Lower leg skin (tissue), 4 donors: ENCODE data around the gene PLPPR1. TPM values are rescaled to one million over a fixed set of nuclear protein-coding genes. Genes with fewer than 3 reads are reported as not detected.

Experiments used
- DNase-seq, 2 donors: peaks; one replicate each; pipeline ENCODE4 v3.0.0-alpha.2; 2019; ENCODE audit warnings: low spot score in 2 of 2
- H3K4me3 ChIP-seq: fragments of 200-600 bp; sonication (generic); 2 replicates; pipeline ENCODE4 v1.5.1; 2017; ENCODE audit warnings: mild to moderate bottlenecking, low read depth; ENCODE audit not compliant: poor library complexity, severe bottlenecking
- POLR2A ChIP-seq, 2 donors: fragments of 450-650 bp; IDR thresholded peaks; one replicate each; pipeline ENCODE4 v1.6.1; 2016 to 2017; ENCODE audit warnings: antibody characterized with exemption in 2 of 2, mild to moderate bottlenecking in 1 of 2, moderate library complexity in 1 of 2
- WGBS, 2 donors: methylation state at CpG; one replicate each; pipeline ENCODE4 v1.1.5; 2018; 5-methylcytosine and 5-hydroxymethylcytosine counted together
- intact Hi-C: fragments of 100-400 bp; cut with DNase I; formaldehyde crosslinking; loops from one replicate; pipeline ENCODE4 v1.15.0; 2023; ENCODE audit warnings: low total_unique reads
- total RNA-seq, 4 donors: library from RNA; depleted of rRNA; stranded (reverse); fragments of >200 nt; gene quantifications; one replicate each; pipeline ENCODE4 v1.1.0, GENCODE V29; 2016
- TF ChIP-seq, protein P1 (sequence below), 3 donors: fragments of 450-650 bp; IDR thresholded peaks; one replicate each; pipeline ENCODE4 v1.5.1; 2016; ENCODE audit warnings: antibody characterized with exemption in 3 of 3, mild to moderate bottlenecking in 3 of 3, moderate library complexity in 2 of 3

The PLPPR1 gene
- total RNA-seq, 4 donors from 2014 or later, result 0.19 to 2.2 (median 0.39) TPM; not detected in 1

DNA sequence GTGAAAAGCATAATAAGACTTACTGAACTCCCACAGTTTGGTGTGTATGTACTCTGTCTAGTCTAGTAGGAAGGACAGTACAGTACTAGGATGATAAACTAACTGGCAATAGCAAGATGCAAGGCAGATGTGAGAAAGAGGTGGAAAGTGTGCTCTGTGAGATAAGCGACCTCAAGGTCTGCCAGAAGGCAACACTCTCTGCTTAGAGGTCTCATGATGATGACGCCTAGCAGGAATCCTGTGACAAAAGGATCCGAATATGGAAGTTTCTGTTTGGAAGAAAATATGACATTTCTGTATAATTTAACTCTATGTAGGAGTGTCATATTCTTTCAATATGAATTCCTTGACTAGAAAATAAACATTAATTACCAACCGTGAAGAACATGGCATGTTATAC is 112.2 kb downstream of the PLPPR1 start:
- H3K4me3 ChIP-seq, result no peak overlapping the region
- intact Hi-C loops, result no loop called here
- DNase-seq, result no peak
- TF ChIP-seq, protein P1, sequence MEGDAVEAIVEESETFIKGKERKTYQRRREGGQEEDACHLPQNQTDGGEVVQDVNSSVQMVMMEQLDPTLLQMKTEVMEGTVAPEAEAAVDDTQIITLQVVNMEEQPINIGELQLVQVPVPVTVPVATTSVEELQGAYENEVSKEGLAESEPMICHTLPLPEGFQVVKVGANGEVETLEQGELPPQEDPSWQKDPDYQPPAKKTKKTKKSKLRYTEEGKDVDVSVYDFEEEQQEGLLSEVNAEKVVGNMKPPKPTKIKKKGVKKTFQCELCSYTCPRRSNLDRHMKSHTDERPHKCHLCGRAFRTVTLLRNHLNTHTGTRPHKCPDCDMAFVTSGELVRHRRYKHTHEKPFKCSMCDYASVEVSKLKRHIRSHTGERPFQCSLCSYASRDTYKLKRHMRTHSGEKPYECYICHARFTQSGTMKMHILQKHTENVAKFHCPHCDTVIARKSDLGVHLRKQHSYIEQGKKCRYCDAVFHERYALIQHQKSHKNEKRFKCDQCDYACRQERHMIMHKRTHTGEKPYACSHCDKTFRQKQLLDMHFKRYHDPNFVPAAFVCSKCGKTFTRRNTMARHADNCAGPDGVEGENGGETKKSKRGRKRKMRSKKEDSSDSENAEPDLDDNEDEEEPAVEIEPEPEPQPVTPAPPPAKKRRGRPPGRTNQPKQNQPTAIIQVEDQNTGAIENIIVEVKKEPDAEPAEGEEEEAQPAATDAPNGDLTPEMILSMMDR (IDR thresholded peaks at IDR 0.05), result no peak
- 44 to 52% methylated on average over 4 of the region's 4 CpGs for WGBS, 2 donors

DNA sequence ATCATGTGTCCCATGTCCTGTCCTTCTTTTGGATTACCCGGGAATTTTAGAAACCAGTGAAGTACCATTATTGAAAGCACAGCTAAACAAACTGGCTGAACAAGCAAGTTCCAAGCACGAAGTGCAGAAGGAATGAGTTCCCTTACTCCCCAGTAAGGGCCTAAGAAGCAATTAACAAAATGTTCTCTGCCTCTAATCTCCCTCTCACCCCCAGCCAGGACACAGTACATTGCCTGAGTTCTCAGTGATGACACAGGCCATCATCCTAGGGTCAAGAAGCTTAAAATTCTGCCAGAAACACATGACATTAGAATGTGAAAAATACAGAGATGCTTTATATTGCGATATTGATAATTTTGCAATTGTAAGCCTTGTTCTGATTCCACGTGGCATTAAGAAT is 118.0 kb downstream of the PLPPR1 start:
- H3K4me3 ChIP-seq, result no peak overlapping the region
- 69 to 80% methylated on average over 4 of the region's 4 CpGs for WGBS, 2 donors
- intact Hi-C loops, result no loop called here
- no peak for TF ChIP-seq POLR2A (IDR thresholded peaks at IDR 0.05)
- TF ChIP-seq, protein P1 (IDR thresholded peaks at IDR 0.05), result no peak
- DNase-seq, result no peak

DNA sequence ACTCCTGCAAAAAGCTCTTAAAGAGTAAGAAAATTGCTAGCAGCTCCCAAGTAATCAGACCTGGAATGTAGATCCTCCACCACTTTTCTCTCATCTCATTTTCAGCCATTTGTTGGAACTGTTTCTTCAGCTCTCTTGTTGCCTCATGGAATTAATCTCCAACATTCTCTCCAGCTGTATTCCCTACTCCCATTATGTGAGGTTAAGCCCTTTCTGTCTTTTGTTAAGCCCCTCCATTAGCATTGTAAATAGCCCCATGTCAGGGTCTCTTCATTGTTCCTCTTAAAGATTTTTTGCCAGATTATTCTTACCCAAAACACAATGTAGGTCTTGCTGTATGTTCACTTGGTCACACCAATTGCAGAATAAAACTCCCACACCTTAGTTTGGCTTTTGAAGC is 119.8 kb downstream of the PLPPR1 start:
- H3K4me3 ChIP-seq, result no peak overlapping the region
- TF ChIP-seq, protein P1 (IDR thresholded peaks at IDR 0.05), result no peak
- no peak for TF ChIP-seq POLR2A (IDR thresholded peaks at IDR 0.05)
- intact Hi-C loops, result no loop called here
- no peak for DNase-seq

DNA sequence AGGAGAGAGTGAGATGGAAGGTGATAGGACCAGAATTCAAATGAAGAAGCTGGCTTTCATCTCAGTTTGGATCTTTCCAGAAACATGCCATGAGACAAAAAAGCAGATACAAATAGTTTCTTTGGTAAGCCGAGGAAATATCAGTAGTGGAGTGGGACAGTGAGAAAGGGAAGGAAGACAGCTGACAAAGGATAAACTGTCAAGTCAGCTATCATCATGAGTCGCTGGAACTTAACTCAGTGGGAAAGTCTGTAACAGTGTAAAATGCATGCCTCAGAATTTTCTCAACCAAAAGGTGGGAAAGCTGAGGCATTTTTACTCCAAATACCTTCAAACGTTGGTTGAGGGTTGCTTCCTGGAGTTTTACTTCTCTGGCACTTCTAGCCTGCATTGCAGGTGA is 129.8 kb downstream of the PLPPR1 start:
- intact Hi-C loops, result no loop called here
- 65 to 67% methylated on average over 3 of the region's 3 CpGs for WGBS, 2 donors

DNA sequence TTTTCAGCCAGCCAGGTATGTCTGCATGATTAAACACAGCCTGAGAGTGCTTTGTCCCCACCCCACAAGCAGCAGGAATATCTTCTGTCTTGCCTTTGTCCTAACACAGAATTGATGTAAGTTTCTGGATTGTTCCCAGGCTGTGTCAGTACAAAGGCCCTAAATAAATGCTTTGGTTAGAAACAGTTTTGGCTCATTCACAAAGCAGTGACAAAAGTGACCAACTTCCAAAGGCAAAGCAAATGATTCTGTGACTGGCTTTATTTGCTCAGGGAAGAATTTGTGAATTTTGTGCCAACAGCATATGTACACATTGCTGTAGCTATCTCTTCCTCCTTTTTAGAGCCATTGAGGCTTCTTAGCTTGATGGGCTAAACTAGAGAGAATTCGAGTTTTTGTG is 133.7 kb downstream of the PLPPR1 start:
- DNase-seq, result no peak
- no peak overlapping the region for H3K4me3 ChIP-seq
- intact Hi-C loops, result no loop called here
- TF ChIP-seq, protein P1 (IDR thresholded peaks at IDR 0.05), result no peak
- no peak for TF ChIP-seq POLR2A (IDR thresholded peaks at IDR 0.05)
- 76 to 87% methylated on average over 1 of the region's 1 CpG for WGBS, 2 donors

More for the DNA sequence above, 129.8 kb downstream of the PLPPR1 start:
- TF ChIP-seq, protein P1 (IDR thresholded peaks at IDR 0.05), result no peak
- no peak for TF ChIP-seq POLR2A (IDR thresholded peaks at IDR 0.05)
- no peak for DNase-seq
- H3K4me3 ChIP-seq, result no peak overlapping the region

DNA sequence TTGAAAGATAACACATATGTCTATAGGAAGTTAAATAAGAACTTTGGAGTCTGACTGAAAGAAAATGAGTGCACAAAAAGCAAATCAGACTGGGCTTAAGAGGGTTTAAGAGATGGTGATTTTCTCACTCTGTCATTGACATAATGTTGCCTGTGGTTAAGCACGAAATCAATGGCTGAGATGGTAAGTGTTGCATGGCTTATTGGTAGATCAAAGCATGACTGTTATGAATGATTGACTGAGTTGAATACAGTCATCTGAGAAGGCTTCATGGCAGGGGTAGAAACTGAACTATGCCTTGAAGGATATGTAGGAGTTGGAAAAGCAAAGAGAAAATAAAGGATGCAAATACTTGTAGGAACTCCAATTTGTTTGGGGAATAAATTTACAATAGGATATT is 136.6 kb downstream of the PLPPR1 start:
- TF ChIP-seq, protein P1 (IDR thresholded peaks at IDR 0.05), result no peak
- TF ChIP-seq POLR2A (IDR thresholded peaks at IDR 0.05), result no peak
- intact Hi-C loops, result no loop called here
- no peak overlapping the region for H3K4me3 ChIP-seq
- WGBS, 2 donors, result 74 to 85% methylated on average over 1 of the region's 1 CpG
- no peak for DNase-seq
